Measurements from ENCODE around the gene TERT. TPM values are rescaled to one million over a fixed set of nuclear protein-coding genes. Genes with fewer than 3 reads are reported as not detected.

Gene TERT
- total RNA-seq, 2 donors from 2014 or later = not detected

DNA sequence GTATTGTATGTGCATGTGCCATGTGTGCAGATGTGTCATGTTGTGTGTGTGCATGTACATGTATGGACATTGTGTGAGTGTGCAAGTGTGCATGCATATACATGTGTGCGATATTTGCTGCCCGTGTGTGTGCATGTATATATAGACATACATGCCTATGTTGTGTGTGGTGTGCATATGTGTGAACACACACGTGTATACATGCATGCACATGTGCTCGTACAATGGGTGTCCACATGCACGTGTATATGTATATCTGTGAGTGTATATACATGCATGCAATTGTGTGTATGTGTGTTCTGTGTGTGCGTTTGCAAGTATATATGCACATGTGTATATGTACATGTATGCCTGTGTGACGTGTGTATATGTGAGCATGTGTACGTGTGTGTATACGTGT is 72.7 kb downstream of the TERT start:
- Histone ChIP-seq H3K27me3 (no peaks in the 10 kb centered on the region), H3K9me3 (no peaks in the 10 kb centered on the region), H3K4me3 (no peak overlapping the region), H3K36me3 (replicated peaks in 1 of 2; ENCODE audit: insufficient read depth in 1 of 2, low read depth in 2 of 2) (no peaks in the 10 kb centered on the region), H3K27ac (no peak overlapping the region), H3K4me1 (no peaks in the 10 kb centered on the region)
- no peak for ATAC-seq
- no peak for DNase-seq
- TF ChIP-seq CTCF (IDR thresholded peaks at IDR 0.05) (no peak), POLR2A (IDR thresholded peaks at IDR 0.05) (no peak)
- WGBS, 2 donors = 78 to 85% methylated on average over 9 of the region's 9 CpGs
- intact Hi-C loops (cut with DNase I) = no loop called here

- H3K27me3 ChIP-seq = no peaks in the 10 kb centered on the region
- H3K36me3 ChIP-seq (replicated peaks in 1 of 2; ENCODE audit: insufficient read depth in 1 of 2, low read depth in 2 of 2) = no peaks in the 10 kb centered on the region
- no peak overlapping the region for H3K27ac ChIP-seq
- no peaks in the 10 kb centered on the region for H3K4me1 ChIP-seq
- ATAC-seq (no peak), DNase-seq (no peak)
- H3K9me3 ChIP-seq = no peaks in the 10 kb centered on the region
- WGBS, 2 donors = 85 to 88% methylated on average over 8 to 10 of the region's 10 CpGs
- H3K4me3 ChIP-seq = no peak overlapping the region
- intact Hi-C loops (cut with DNase I) = no loop called here
- TF ChIP-seq POLR2A (IDR thresholded peaks at IDR 0.05) (no peak), CTCF (IDR thresholded peaks at IDR 0.05) (no peak)
Observed at GRCh38 chr5:1221721-1222120, 73.1 kb downstream of the TERT start.

GRCh38 chr5:1220831-1221230 is 74.0 kb downstream of the TERT start:
- no peak for ATAC-seq
- intact Hi-C loops (cut with DNase I) = no loop called here
- Histone ChIP-seq H3K36me3 (replicated peaks in 1 of 2; ENCODE audit: insufficient read depth in 1 of 2, low read depth in 2 of 2) (no peaks in the 10 kb centered on the region), H3K4me3 (no peak overlapping the region), H3K4me1 (no peaks in the 10 kb centered on the region), H3K27me3 (no peaks in the 10 kb centered on the region), H3K27ac (no peak overlapping the region), H3K9me3 (no peaks in the 10 kb centered on the region)
- 82% methylated on average over 18 of the region's 19 CpGs; no CpG with 5 or more reads in 1 of the 2 donors for WGBS, 2 donors
- no peak for TF ChIP-seq CTCF (IDR thresholded peaks at IDR 0.05)
- TF ChIP-seq POLR2A (IDR thresholded peaks at IDR 0.05) = no peak
- DNase-seq = no peak

DNA sequence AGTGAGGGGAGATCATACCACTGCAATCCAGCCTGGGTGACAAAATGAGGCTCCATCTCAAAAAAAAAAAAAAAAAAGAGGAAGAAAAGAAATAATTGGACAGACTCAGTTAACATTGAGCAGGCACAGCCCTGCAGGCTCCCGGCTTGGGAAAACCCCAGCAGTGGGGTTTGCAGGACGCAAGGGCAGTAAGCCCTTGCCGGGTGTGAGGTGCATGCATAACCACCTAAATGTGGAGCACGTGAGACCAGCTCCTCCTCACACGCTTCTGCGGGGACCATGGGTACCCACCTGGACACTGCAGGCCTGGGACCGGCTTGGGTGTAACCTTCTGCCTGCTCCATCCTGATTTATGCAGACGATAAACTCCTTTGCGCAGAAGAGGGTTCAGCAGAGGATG is 74.5 kb downstream of the TERT start:
- Histone ChIP-seq H3K27ac (no peak overlapping the region), H3K27me3 (no peaks in the 10 kb centered on the region), H3K36me3 (replicated peaks in 1 of 2; ENCODE audit: insufficient read depth in 1 of 2, low read depth in 2 of 2) (no peaks in the 10 kb centered on the region), H3K9me3 (no peaks in the 10 kb centered on the region), H3K4me1 (no peaks in the 10 kb centered on the region), H3K4me3 (no peak overlapping the region)
- ATAC-seq (no peak), DNase-seq (no peak)
- intact Hi-C loops (cut with DNase I) = no loop called here
- no peak for TF ChIP-seq POLR2A (IDR thresholded peaks at IDR 0.05)
- 75 to 92% methylated on average over 3 to 9 of the region's 9 CpGs for WGBS, 2 donors

DNA sequence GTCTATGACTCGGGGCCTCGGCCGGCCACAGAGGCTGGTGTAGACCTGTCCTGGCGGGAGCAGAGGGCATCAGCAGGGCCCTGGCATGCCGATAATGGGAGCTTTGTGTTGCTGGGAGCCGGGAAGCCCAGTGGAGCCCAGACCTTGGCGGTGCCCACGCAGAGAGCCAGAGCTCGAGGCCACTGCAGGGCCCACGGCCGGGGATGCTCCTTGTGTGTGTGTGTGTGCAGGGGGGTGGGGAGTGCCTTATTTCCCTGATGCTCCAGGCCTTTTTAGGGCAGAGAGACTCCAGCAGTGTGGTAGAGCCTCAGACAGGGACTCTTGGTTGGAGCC is 75.1 kb downstream of the TERT start:
- H3K27ac ChIP-seq = no peak overlapping the region
- H3K4me1 ChIP-seq = no peaks in the 10 kb centered on the region
- H3K4me3 ChIP-seq = no peak overlapping the region
- no peak for TF ChIP-seq POLR2A (IDR thresholded peaks at IDR 0.05)
- DNase-seq (no peak), ATAC-seq (no peak)
- no peaks in the 10 kb centered on the region for H3K9me3 ChIP-seq
- intact Hi-C loops (cut with DNase I) = no loop called here
- H3K36me3 ChIP-seq (replicated peaks in 1 of 2; ENCODE audit: insufficient read depth in 1 of 2, low read depth in 2 of 2) = no peaks in the 10 kb centered on the region
- no peaks in the 10 kb centered on the region for H3K27me3 ChIP-seq
- WGBS, 2 donors = 78 to 82% methylated on average over 11 of the region's 11 CpGs

- ATAC-seq (no peak), DNase-seq (no peak)
- Histone ChIP-seq H3K4me1 (no peaks in the 10 kb centered on the region), H3K27ac (no peak overlapping the region), H3K4me3 (no peak overlapping the region), H3K36me3 (replicated peaks in 1 of 2; ENCODE audit: insufficient read depth in 1 of 2, low read depth in 2 of 2) (no peaks in the 10 kb centered on the region), H3K27me3 (no peaks in the 10 kb centered on the region), H3K9me3 (no peaks in the 10 kb centered on the region)
- 63 to 65% methylated on average over 11 to 38 of the region's 38 CpGs for whole genome bisulfite sequencing, 2 donors
- no peak for TF ChIP-seq CTCF (IDR thresholded peaks at IDR 0.05)
- TF ChIP-seq POLR2A (IDR thresholded peaks at IDR 0.05) = no peak
- intact Hi-C loops (cut with DNase I) = no loop called here
Observed at GRCh38 chr5:1219098-1219767, 75.6 kb downstream of the TERT start.

All from body of pancreas (tissue), 4 donors.